ENCODE results near the gene SLC47A1.
A peak's percentile ranks its signal among the peaks of the same experiment; 100 is the strongest.

DNA sequence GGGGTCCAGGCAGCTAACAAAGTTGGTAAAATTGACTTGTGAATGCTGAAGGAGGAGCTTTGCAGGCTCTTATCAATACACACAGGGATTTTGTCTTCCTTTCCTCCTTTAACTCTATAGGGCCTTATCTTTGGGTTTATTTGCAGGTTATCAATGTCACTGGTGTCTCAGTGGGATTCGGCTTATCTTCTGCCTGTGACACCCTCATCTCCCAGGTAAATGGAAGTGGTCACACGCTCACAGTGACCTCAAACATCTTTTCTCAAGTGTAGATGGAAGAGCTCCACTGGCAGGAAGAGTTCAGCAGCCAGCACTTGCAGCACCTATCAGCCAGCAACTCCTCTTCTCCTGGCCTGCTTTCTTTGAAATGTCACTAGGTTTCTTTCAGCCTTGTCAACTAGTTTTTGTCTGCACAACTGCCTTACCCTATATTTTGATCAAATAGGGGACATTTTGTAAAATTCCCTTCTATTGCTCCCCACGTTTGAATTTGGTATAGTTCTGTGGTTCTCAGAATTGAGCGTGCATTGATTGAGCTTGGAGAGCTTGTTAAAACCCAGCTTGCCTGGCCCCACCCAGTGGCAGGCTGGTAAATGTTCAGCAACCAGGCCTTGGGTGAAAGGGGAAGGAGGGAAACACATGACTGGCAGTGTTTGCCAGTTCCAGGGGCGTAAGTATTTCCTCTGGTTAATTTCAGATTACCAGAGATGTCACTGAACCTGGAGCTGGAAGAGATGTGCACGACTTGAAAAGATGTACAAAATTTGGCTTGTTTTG, 12.8 kb downstream of the SLC47A1 start:
- TF ChIP-seq POLR2A (IDR thresholded peaks at IDR 0.05), result no peak
- TF ChIP-seq, protein P1, sequence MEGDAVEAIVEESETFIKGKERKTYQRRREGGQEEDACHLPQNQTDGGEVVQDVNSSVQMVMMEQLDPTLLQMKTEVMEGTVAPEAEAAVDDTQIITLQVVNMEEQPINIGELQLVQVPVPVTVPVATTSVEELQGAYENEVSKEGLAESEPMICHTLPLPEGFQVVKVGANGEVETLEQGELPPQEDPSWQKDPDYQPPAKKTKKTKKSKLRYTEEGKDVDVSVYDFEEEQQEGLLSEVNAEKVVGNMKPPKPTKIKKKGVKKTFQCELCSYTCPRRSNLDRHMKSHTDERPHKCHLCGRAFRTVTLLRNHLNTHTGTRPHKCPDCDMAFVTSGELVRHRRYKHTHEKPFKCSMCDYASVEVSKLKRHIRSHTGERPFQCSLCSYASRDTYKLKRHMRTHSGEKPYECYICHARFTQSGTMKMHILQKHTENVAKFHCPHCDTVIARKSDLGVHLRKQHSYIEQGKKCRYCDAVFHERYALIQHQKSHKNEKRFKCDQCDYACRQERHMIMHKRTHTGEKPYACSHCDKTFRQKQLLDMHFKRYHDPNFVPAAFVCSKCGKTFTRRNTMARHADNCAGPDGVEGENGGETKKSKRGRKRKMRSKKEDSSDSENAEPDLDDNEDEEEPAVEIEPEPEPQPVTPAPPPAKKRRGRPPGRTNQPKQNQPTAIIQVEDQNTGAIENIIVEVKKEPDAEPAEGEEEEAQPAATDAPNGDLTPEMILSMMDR (IDR thresholded peaks at IDR 0.05), result peak; percentile 31 to 49 (median 40)
